Panc1 (cell line): ENCODE measurements around the gene STAC.

ENCODE experiments used
- CTCF ChIP-seq: fragments of 450-650 bp; IDR thresholded peaks from 2 replicates; pipeline ENCODE4 v1.5.1; 2017; ENCODE audit warnings: mild to moderate bottlenecking
- POLR2AphosphoS5 ChIP-seq: IDR thresholded peaks from 2 replicates; pipeline ENCODE4 v1.6.1; 2012; ENCODE audit warnings: mild to moderate bottlenecking, low read depth, low read length, moderate library complexity
- REST ChIP-seq, 2 experiments: IDR thresholded peaks; 2 replicates each; pipeline ENCODE4 v1.6.1; 2011 to 2012; ENCODE audit warnings: low read depth in 2 of 2, control low read depth in 1 of 2, low read length in 1 of 2, mild to moderate bottlenecking in 1 of 2, moderate library complexity in 1 of 2; ENCODE audit not compliant: insufficient read depth in 1 of 2
- SIN3A ChIP-seq: IDR thresholded peaks from 2 replicates; pipeline ENCODE4 v1.6.1; 2012; ENCODE audit warnings: low read depth, mild to moderate bottlenecking, low read length, moderate library complexity, borderline replicate concordance; ENCODE audit not compliant: insufficient read depth
- TCF7L2 ChIP-seq: IDR thresholded peaks from 2 replicates; pipeline ENCODE4 v1.6.1; 2011; ENCODE audit warnings: mild to moderate bottlenecking, low read depth, low read length, inconsistent platforms

- no peak for TF ChIP-seq CTCF
- TF ChIP-seq SIN3A, result no peak
- no peak for TF ChIP-seq POLR2AphosphoS5
- no peak for TF ChIP-seq TCF7L2
- no peak for TF ChIP-seq REST (IDR thresholded peaks at IDR 0.05; ENCODE audit: insufficient read depth in 1 of 2, low read depth in 2 of 2, low read length in 1 of 2)
Measured at GRCh38 chr3:36332139-36332538, 48.2 kb upstream of the STAC start.
